Bronchial epithelial cell (primary cell): ENCODE results near the gene DHRS2. TPM values are rescaled to one million over a fixed set of nuclear protein-coding genes. Genes with fewer than 3 reads are reported as not detected.

Experiments
- DNase-seq: peaks from one replicate; pipeline ENCODE4 v3.0.0-alpha.2; 2010; ENCODE audit warnings: low read depth
- FAIRE-seq: peaks from 2 replicates; lab custom pipeline; 2011; peaks lifted over from hg19 to GRCh38; lab: Jason Lieb, UNC
- H3K27me3 ChIP-seq: 2 replicates; pipeline ENCODE4 v1.5.1; 2011; ENCODE audit warnings: low read length; ENCODE audit not compliant: control insufficient read depth, insufficient read depth
- H3K36me3 ChIP-seq: 2 replicates; pipeline ENCODE4 v1.5.1; 2011; ENCODE audit warnings: low read length; ENCODE audit not compliant: control insufficient read depth, insufficient read depth
- H3K4me3 ChIP-seq: 2 replicates; pipeline ENCODE4 v1.5.1; 2011; ENCODE audit warnings: mild to moderate bottlenecking, low read depth, low read length, control low read depth
- total RNA-seq: library from RNA; depleted of rRNA; stranded (reverse); fragments of >200 nt; gene quantifications from 2 replicates; pipeline ENCODE4 v1.2.1, GENCODE V29; 2014
- TF ChIP-seq, protein P1 (sequence below): IDR thresholded peaks from 2 replicates; pipeline ENCODE4 v1.5.1; 2011; ENCODE audit warnings: mild to moderate bottlenecking, moderate library complexity, low read length, control low read depth, inconsistent platforms; ENCODE audit not compliant: insufficient read depth, severe bottlenecking

DHRS2 gene
- total RNA-seq, 1 donor from 2014 or later = not detected

DNA sequence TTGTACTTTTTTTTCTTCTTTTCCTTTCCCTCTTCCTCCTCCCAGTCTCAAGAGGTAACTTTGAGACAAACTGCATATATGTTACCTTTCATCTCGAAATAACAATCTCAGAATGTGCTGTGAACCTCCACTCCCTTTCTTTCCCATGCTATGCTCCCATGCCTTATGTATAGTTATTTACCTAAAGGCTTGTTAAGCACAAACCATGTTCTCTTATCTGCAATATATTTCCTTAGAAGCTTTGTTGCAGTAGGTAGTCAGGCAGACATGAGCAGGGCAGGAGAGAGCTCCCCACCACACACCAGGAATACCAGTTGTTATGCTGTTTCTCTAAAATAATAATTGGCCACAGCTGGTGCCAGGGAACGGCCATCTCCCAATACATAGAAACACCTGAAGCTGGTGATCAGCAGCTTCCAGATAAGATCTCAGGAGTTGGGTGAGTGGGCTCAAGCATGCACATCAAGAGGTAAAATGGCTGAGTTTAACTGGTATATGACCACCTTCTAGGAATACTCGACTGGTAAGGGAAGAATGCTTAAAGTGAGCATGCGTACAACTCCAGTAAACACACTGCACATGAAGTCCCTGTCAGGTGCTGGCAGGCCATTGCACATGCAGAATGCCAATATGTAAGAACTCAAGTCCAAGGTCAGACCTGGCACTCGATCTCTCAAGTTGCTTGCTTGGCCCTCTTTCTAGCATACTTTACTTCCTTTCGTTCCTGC, 14.8 kb upstream of the DHRS2 start:
- Histone ChIP-seq H3K36me3 (no peaks in the 10 kb centered on the region), H3K27me3 (no peaks in the 10 kb centered on the region), H3K4me3 (no peak overlapping the region)
- TF ChIP-seq, protein P1, sequence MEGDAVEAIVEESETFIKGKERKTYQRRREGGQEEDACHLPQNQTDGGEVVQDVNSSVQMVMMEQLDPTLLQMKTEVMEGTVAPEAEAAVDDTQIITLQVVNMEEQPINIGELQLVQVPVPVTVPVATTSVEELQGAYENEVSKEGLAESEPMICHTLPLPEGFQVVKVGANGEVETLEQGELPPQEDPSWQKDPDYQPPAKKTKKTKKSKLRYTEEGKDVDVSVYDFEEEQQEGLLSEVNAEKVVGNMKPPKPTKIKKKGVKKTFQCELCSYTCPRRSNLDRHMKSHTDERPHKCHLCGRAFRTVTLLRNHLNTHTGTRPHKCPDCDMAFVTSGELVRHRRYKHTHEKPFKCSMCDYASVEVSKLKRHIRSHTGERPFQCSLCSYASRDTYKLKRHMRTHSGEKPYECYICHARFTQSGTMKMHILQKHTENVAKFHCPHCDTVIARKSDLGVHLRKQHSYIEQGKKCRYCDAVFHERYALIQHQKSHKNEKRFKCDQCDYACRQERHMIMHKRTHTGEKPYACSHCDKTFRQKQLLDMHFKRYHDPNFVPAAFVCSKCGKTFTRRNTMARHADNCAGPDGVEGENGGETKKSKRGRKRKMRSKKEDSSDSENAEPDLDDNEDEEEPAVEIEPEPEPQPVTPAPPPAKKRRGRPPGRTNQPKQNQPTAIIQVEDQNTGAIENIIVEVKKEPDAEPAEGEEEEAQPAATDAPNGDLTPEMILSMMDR = no peak
- FAIRE-seq (no peak), DNase-seq (no peak)

- no peak for DNase-seq
- no peak overlapping the region for H3K4me3 ChIP-seq
- FAIRE-seq = peak; percentile 73
- H3K36me3 ChIP-seq = no peaks in the 10 kb centered on the region
- TF ChIP-seq, protein P1 = no peak
- no peaks in the 10 kb centered on the region for H3K27me3 ChIP-seq
These were observed 14.0 kb upstream of the DHRS2 start for GRCh38 chr14:23621932-23622730.

- Histone ChIP-seq H3K27me3 (no peaks in the 10 kb centered on the region), H3K4me3 (no peak overlapping the region), H3K36me3 (no peaks in the 10 kb centered on the region)
- DNase-seq = no peak
- TF ChIP-seq, protein P1 = no peak
- no peak for FAIRE-seq
These were observed 13.2 kb upstream of the DHRS2 start for GRCh38 chr14:23622990-23623389.

- Histone ChIP-seq H3K4me3 (no peak overlapping the region), H3K27me3 (no peaks in the 10 kb centered on the region), H3K36me3 (no peaks in the 10 kb centered on the region)
- no peak for FAIRE-seq
- TF ChIP-seq, protein P1 = no peak
- DNase-seq = no peak
These were observed 12.2 kb upstream of the DHRS2 start for GRCh38 chr14:23623962-23624361.

DNA sequence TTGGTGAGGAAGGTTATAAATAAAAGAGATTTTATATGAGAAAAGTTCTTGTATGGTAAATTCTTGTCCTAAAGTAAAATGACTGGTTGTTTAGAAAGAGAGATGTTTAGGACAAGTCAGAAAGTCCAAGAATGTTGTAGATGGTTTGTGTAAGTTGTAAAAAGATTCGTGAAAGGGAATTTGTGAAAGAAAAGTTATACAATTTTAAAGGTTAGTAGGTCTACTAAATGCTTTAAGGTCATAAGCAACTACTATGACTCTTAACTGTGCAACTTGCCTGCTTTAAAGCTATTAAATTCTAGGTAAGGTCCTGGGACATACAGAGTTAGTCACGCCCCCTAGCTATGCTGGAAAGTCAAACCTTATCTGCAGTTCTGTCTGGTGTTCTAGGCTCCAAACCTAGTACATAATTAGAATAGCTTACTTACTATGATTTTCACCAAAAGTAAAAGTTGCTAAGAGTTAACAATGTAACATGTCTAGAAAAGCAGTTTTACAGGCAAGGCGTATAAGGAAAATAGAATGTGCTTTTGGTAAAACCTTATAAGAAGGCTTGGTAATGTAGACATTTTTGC, 11.2 kb upstream of the DHRS2 start:
- Histone ChIP-seq H3K4me3 (no peak overlapping the region), H3K36me3 (no peaks in the 10 kb centered on the region), H3K27me3 (no peaks in the 10 kb centered on the region)
- DNase-seq (no peak), FAIRE-seq (no peak)
- TF ChIP-seq, protein P1 = no peak
